GM19328 (cell line): Measurements from ENCODE around the gene SNTB2.

Experiments used
- ATAC-seq: cut with Tn5 transposase; IDR thresholded peaks from one replicate; pipeline ENCODE4 v1.9.1; 2021; ENCODE audit warnings: mild to moderate bottlenecking, moderate library complexity; ENCODE audit not compliant: unreplicated experiment

Gene SNTB2

DNA sequence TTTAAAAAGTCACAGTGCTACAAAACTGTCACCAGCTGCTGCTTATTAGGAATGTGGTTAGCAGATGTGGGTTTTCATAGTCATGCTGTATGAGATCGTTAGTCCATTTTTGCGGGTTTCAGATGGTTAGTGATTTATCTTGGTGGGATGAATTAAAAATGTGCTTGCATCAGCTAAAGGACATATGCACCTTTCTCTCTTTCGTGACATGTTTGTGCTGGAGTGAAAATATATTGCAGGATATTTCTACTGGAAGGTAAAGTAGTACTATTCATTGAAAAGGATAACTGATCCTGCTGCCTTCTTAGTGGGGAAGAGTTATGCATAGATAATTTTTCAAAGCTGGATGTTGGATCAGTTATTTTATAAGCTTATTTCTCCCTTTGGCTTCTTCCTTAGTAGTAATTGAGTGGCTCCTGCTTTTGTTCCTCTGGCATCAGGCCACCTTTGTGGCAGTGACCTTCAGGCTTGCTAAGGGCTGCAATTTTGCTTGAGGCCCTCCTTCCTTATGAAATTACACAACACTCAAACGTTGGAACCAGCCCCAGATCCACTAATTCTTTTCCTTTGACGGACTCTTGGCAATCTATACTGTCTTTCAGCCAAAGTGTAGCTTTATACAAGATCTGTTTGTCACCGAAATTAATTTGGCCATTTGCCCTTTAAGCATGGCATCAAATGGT lies 7.5 kb upstream of the SNTB2 start:
- no peak for ATAC-seq

DNA sequence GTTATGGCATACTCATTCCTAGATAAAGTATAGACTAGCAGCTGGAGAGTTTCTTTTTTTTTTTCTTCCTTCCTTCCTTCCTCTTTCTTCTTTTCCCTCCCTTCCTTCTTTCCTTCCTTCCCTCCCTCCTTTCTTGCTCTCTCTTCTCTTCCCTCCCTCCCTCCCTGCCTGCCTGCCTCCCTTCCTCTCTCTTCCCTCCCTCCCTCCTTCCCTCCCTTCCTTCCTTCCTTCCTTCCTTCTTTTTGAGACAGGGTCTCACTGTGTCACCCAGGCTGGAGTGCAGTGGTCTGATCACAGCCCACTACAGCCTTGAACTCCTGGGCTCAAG lies 7.0 kb upstream of the SNTB2 start:
- ATAC-seq = no peak

DNA sequence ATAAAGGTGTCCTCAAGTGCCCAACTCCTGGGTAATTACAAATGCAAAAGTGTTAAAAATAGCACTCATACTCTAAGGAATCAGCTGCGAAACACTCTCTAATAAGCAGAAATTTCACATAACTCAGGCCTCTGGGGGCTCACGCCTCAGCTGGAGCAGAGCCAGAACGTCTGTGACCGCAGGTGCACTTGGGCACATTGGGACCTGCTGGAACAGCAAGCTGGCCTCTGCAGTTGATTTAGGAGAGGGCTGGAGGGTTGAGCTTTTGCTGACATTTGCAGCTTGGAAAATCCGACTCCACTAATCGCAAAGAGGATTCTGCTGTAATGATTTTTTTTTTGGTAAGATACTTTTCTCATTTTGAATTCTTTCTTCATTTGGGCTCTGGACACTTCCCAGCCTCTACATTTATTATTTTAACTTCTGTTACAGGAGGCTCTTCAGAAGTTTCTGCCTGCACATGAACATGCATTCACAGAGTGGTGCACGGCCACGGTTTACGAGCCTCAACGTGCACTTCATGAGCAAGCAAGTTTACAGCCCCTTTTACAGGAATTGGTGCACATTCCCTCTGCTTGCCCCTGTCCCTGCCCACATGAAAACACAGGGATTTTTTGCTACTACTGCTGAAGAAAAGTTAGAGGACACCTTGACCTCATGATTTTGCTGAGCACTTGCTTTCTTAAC lies 4.1 kb upstream of the SNTB2 start:
- no peak for ATAC-seq

DNA sequence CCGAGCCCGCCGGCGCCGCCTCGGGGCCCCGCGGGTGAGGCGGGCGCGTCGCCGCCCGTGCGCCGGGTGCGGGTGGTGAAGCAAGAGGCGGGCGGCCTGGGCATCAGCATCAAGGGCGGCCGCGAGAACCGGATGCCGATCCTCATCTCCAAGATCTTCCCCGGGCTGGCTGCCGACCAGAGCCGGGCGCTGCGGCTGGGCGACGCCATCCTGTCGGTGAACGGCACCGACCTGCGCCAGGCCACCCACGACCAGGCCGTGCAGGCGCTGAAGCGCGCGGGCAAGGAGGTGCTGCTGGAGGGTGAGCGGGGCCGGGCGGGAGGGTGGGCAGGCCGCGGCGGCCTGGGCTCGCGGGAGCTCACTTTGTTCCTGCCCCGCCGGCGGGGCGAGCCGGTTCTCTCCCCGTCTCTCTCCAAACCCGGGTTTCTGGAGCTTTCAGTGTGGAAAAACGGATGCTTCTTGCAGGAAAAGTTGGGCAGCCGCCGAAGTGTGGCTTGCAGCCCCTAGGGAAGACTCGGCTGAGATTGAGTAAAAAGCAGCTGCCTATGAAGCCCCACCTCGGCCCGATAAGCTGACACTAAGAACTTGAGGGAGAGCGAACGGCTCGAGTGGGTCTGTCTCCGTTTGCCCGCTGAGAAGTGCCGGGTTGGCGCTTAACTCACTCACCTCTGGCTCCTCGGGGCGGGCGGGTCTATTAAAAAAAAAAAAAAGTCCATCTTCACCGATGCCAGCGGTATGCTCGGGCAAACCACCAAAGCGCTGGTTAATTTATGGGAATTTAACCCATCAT lies 677 bp downstream of the SNTB2 start:
- ATAC-seq = peak; percentile 19

DNA sequence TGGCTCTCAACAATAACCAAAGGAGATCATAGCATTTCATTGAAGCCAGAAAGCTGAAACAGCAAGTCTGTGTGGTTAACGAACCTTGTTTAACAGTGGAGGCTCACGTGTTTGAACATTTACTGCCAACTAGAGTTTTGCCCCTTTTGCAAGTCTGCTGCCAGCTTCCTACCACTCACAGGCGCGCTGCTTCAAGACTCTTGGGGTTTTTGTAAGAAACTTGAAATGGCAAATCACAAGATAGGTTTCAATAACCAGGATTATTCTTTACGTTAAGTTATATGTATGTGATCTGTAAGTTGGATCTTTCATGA lies 1.2 kb downstream of the SNTB2 start:
- ATAC-seq = no peak

DNA sequence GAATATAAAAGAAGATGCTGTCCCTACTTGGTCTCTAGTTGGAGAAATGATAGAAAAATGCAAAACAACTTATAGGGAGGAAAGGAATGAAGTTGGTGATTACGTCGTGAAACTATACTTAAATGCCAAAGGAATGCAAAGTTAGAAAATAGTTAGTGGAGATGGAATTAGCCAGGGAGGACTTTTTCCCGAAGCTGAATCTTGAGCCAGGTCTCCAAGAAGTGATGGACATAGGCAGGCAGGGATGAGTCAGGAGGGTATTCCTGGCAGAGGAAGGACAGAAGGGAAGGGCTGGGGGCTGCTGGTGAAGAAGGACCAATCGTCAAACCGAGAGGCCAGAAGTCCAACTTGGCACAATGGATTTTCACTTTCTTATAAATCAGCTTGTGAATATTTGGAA lies 1.8 kb downstream of the SNTB2 start:
- ATAC-seq = no peak

DNA sequence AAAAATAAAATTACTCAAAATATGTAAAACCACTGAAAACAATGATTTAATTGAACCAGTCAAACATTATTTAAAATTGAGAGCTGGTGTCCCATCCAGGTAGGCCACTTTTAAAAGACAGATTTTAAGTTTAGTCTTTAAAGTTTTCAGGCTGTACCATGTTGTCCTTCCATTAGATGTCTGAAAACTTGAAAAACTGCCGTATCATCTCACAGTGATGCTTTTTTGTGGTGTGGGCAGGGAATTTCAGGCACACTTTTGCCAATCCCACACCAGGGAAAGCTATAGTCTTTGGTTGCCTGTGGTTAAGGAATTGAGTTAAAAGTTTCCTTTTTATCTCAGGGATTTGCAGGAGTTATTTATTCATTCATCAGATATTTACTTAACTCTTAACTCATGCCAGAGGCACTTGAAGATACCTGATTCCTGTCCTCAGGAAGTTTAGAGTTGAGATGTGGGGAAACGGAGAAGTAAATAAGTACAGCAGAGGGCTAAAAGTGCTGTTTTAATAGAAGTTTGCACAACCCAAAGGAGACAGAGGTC lies 3.2 kb downstream of the SNTB2 start:
- no peak for ATAC-seq

DNA sequence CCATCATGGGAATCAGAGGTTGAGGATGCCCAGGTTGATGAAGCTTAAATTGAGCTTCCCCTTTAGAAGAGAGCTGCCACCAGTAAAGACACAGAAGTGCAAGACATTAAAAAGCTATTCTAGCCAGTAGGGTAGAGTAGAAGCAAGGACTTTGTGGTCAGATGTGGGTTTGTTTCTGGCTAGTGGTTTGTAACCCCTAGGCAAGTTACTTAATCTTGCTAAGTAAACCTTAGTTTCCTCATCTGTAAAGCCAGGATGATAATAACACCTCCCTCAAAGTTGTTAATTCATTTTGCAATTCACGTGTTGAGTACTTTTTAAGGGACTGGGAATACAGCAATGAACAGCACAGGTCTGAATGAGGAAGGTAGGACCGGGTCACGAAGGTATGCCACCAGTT lies 3.6 kb downstream of the SNTB2 start:
- no peak for ATAC-seq

DNA sequence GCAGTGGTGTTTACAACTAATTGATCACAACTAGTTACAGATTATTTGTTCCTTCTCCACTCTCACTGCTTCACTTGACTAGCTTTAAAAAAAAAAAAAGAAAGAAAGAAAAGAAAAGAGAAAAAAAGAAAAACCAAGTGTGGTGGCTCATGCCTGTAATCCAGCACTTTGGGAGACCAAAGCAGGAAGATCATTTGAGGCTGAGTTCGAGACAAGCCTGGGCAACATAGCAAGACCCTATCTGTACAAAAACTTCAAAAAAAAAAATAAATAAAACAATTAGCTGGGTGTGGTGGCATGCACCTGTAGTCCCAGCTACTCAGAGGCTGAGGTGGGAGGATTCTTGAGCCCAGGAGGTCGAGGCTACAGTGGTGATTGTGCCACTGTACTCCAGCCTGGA lies 4.2 kb downstream of the SNTB2 start:
- no peak for ATAC-seq

DNA sequence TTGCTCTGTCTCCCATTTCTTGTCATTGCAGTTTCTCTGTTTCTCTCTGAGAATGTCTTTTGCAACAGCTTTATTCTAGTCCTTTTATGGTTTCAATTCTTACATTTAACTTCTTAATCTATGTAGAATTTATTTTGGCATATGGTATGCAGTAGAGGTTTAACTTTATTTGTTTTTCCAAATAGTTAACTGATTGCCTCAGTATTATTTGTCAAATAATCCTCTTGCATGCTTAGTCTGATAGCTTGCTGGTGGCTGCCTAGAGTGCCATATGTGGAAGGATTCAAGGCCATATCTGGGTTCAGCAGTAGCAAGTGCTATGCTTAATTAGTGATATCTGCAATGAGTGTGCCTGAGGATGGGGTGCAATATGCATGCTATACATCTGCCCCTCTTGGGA lies 6.9 kb downstream of the SNTB2 start:
- ATAC-seq = no peak

DNA sequence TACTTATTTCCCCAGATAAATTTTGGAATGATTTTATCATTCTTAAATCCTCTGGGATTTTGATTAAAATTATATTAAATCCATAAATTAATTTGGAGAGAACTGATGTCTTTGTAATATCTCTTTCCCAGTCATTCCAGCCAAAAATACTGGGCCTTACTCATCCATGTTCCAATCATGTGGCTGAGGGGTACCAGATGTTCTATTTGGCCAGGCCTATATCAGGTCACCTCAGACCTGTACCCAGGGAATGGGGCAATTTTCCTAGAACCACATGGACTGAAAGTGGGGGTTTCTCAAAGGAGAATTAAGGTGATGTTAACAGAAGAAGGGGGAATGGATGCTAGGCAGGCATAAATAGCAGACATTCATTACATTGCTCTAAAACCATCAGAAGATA lies 7.5 kb downstream of the SNTB2 start:
- no peak for ATAC-seq

DNA sequence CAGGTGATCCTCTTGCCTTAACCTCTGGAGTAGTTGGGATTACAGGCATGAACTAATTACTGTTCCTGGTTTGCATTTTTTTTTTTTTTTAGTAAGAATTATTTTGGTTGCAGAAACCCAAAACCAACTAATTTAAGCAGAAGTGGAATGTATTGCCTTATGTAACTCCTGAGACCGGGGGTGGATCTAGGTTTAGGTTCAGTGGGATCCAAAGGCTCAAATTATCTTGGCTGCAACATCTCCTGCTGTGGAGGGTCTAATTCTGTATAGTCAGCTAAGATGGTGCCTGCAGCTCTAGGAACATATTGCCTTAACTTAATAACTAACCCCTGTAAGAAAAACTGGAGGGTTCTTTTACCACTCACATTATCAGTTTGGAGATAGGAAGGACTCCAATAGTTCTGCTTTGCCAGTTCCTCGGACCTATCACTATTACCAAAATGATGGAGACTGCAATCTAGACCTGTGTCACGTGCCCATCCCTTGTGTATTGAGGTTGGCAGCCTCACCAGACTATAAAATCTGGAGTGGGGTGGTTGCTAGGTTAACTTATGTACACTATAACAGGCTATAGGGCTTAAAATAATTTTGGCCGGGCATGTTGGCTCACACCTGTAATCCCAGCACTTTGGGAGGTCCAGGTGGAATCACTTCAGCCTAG lies 8.5 kb downstream of the SNTB2 start:
- no peak for ATAC-seq

DNA sequence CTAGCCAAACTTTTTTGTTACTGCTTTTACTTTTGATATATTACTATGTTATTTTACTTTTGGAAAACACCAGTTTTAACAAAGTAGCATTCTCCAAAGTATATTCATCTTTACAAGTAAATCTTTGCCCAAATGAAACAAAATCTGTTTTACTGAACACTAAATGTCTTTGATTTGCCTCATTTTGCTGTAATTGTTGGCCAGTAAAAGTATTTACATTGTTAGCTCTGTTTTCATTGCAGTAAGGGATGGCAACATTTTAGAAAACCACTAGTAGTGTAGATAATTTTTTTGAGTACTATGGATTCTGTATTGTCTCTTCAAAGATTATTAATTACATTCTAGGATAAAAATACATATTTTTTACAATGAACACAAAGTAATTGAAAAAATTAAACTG lies 10.6 kb downstream of the SNTB2 start:
- no peak for ATAC-seq

DNA sequence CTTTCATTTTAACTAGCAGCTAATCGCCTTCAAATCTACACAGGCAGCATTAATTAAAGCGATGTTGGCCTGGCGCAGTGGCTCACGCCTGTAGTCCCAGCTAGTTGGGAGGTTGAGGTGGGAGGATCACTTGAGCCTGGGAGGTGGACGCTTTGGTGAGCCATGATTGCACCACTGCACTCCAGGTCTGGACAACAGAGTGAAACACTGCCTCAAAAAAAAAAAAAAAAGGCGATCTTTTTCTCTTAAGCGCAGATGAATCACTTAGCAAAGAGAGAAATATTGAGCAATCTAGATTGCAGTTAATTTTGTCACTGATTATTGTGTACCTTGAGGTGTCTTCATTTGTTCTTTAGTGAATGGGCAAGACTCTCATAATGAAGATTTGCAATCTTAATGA lies 12.4 kb downstream of the SNTB2 start:
- ATAC-seq = no peak

DNA sequence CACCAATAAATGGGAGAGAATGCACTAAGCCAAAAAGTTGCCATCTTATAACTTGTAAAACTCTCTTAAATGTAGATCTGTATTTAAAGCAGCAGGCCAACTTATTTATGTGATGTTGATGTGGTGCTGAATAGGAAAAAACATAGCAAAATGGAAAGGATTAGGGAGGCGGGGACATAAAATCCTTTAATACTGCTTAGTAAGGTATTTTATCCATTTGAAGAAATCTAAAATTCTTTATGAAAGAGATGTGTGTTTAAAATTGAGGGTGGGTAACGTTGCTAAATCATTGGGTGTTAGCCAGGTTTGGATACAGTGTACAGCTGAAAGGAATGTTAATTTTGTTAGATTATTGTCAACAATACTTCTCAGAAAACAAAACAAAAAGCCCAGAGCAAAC lies 14.3 kb downstream of the SNTB2 start:
- ATAC-seq = no peak

DNA sequence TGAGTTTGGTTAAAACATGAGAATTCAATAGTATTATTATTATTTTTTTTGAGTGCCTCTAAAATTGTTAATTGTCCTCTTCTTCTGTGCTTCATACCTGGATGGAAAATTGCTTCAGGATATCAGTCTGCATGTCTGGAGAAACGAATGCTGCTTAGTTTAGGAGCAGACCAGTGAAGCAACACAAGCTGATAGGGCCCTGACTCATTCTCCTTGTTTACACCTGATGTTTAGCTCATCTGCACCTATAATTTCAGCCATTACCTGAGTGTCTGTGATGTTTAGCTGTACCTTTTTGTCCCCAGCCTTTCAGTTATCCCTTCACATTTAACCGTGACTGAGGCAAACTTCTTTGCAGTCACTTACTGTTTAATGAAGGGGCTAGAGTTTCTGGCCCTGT lies 14.8 kb downstream of the SNTB2 start:
- no peak for ATAC-seq

DNA sequence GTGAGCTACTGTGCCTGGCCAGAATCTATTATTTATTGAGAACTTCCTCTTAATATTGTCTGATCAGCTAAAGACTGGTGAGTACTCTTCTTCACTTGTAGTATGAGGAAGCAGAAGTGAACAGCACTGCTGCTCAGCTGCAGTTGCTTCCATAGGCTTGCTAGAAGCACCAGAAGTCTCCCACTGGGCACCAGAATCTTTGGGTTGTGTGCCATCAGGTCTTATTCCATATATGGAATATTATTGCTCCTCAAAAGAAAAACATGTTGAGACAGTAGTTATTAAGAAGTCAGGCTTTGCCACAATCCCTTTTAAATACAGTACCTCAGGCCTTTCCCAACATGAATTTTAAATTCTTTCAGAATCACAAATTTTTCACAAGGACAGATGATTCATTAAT lies 17.2 kb downstream of the SNTB2 start:
- ATAC-seq = no peak

DNA sequence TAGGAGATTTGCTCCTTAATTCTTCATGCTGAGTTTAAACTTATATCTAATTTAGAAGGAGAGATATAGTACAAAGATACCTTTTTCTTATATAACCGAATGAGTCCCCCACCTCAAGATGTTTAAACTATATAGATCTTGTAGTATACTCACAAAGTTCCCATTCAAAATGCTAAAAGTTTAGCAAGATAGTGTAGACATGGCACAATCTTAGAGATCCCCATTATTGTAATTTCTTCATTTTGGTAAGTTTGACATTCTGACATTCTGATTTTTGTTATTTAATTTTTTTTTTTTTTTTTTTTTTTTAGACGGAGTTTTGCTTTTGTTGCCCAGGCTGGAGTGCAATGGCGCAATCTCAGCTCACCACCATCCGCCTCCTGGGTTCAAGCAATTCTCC lies 22.8 kb downstream of the SNTB2 start:
- no peak for ATAC-seq

DNA sequence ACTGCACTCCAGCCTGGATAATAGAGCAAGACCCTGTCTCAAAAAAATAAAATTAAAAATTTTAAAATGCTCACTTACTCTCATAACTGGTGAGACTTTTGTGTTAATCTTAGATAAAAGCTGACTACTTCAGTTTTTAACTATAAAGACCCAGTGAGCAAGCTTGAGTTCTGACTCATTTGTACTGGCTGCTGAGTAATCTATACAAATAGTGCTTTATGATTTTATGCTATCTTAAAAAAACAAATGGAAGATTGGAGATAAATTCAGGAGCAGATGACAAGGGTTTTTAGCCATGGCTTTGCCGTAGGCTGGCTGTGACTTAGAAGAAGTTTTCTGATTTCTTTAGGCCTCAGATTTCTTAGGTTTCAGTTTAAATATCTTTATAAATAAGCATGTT lies 30.5 kb downstream of the SNTB2 start:
- ATAC-seq = no peak

DNA sequence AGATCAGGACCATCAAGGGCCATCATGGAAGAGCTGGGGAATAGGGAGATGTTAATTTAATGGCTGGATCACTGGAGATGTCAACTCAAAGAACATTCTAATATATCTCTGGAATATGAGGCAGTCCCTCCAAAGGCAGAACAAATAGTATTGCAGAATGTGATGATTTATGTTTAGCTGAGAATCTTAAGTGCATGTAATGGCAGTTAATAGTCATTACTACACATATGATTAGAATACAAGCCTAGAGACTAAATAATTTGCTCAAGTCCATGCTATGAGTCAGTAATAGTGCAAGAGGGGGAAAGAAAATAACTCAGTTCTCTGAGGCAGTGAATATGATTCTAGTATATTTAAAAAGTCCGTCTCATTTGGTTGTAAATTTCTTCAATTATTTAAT lies 32.3 kb downstream of the SNTB2 start:
- no peak for ATAC-seq

DNA sequence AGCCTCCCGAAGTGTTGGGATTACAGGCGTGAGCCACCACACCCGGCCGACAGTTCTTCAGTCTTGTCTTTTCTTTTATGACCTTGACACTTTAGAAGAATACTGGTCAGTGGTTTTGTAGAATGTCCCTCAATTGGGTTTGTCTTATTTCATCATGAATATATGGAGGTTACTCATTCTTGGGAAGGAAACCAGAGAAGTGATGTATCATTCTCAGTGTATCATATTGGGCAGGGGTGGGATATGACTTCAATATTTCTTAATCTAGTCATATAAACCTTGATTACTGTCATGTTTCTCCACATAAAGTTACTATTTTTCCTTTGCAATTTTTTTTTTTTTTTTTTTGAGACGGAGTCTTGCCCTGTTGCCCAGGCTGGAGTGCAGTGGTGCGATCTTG lies 36.9 kb downstream of the SNTB2 start:
- ATAC-seq = no peak

DNA sequence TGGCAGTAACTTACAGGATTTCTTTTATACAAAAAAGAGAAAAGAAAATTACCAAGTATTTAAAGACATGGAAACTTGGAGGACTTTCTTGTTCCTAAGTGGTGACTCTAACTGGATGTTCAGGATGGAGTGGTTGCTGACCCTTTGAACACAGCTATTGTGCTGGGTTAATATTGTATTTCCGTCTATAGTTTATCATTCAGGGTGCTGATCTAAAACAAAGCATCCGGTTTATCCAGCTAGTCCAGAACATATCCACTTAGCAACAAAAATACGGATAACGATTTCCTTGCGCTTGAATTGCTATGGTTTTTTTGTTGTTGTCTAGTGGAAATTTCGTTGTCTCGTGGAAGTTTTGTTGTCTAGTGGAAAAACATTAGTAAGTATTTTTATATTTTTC lies 38.2 kb downstream of the SNTB2 start:
- ATAC-seq = no peak
